ENCODE measurements around the gene MITD1. TPM values are rescaled to one million over a fixed set of nuclear protein-coding genes. Genes with fewer than 3 reads are reported as not detected.

Gene MITD1
- total and polyA plus RNA-seq, 2 of the 13 experiments (the other 11 are each of a cell fraction or from before 2014, with no cell fraction given), result 17.8 to 43.7 TPM

DNA sequence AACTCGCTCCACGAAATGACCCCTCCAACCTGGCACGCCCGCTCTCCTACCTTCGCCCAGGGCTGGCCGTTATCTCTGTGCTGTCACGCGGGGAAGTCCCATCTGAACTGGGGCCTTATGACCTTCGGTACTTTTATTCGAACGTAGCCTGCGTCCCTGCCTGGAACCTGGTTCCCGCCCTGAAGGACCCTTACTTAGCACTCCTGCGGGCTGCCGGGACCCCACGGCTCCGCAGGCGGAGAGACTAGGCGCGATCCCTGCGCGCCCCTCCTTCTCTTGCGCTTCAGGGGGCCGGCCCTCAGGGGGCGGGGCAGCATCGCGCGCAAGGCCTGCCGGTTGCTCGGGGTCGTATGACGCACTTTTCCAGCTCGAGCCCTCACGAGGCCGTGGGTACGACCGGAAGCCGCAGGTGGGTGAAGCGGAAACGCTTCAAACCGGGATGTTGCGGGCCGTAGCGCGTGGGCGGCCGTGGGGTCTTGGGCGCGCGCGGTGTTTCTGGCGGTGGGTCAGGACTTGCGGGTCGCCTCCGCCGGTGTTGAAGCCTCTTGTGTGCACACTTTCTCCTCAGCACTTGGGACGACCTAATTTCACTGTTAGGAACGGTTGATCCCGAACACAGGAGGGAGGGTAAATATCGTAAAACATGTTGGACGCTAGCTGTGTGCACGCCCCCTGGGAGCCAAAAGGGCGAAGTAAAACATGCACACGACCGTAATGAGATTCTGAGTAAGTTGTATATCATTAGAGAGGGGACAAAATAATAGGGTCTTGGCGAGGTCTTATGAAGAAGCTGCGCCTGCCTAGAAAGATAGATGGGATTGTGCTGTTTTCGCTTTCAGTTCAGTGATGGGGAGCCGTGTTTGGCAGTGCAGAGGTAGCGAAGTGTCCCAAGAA is 26.0 kb downstream of the MITD1 start, which contains the start of the genes LIPT1 and TSGA10 (continued):
- TF ChIP-seq ZBTB33 (CRISPR knock-in tag; IDR thresholded peaks at IDR 0.05), result peak; percentile 43; the same call in 1 of the 2 replicates
- peak; percentile 100 for TF ChIP-seq ZNF224 (CRISPR knock-in tag; IDR thresholded peaks at IDR 0.05)
- TF ChIP-seq PAWR (CRISPR knock-in tag; IDR thresholded peaks at IDR 0.05; ENCODE audit: borderline replicate concordance), result peak; percentile 67; the same call in 1 of the 2 replicates
- TF ChIP-seq CC2D1A (CRISPR knock-in tag; IDR thresholded peaks at IDR 0.05), result 0 out of 2 replicates have a peak, but pooled peaks have one; percentile 90
- TF ChIP-seq, protein P1, sequence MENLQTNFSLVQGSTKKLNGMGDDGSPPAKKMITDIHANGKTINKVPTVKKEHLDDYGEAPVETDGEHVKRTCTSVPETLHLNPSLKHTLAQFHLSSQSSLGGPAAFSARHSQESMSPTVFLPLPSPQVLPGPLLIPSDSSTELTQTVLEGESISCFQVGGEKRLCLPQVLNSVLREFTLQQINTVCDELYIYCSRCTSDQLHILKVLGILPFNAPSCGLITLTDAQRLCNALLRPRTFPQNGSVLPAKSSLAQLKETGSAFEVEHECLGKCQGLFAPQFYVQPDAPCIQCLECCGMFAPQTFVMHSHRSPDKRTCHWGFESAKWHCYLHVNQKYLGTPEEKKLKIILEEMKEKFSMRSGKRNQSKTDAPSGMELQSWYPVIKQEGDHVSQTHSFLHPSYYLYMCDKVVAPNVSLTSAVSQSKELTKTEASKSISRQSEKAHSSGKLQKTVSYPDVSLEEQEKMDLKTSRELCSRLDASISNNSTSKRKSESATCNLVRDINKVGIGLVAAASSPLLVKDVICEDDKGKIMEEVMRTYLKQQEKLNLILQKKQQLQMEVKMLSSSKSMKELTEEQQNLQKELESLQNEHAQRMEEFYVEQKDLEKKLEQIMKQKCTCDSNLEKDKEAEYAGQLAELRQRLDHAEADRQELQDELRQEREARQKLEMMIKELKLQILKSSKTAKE (CRISPR knock-in tag; IDR thresholded peaks at IDR 0.05; ENCODE audit: borderline replicate concordance), result no peak
- peak; percentile 99 for TF ChIP-seq ZNF343 (CRISPR knock-in tag; IDR thresholded peaks at IDR 0.05)
- peak; percentile 99 for TF ChIP-seq ZNF605 (CRISPR knock-in tag; IDR thresholded peaks at IDR 0.05)
- TF ChIP-seq THYN1 (CRISPR knock-in tag; IDR thresholded peaks at IDR 0.05; ENCODE audit: borderline replicate concordance, low read depth), result peak; percentile 96; the same call in 1 of the 2 replicates
- peak; percentile 59; the same call in 1 of the 2 replicates for TF ChIP-seq FOXJ3 (CRISPR knock-in tag; IDR thresholded peaks at IDR 0.05; ENCODE audit: borderline replicate concordance)
- peak; percentile 80 for TF ChIP-seq GMEB2 (CRISPR knock-in tag; IDR thresholded peaks at IDR 0.05; ENCODE audit: low read depth)
- TF ChIP-seq PLRG1 (conservative IDR thresholded peaks at IDR 0.05), result no peak
- TF ChIP-seq ZNF749 (CRISPR knock-in tag; IDR thresholded peaks at IDR 0.05; ENCODE audit: borderline replicate concordance), result peak; percentile 96
- TF ChIP-seq SRF (IDR thresholded peaks at IDR 0.05; ENCODE audit: low read depth, low read length), result no peak
- TF ChIP-seq ATAD3A (CRISPR knock-in tag; IDR thresholded peaks at IDR 0.05), result peak; percentile 48; the same call in 1 of the 2 replicates
- TF ChIP-seq ZNF792 (CRISPR knock-in tag; IDR thresholded peaks at IDR 0.05), result peak; percentile 99
- peak; percentile 92; the same call in 1 of the 2 replicates for TF ChIP-seq ZNF225 (CRISPR knock-in tag; IDR thresholded peaks at IDR 0.05)
- peak; percentile 98 for TF ChIP-seq ZNF451 (CRISPR knock-in tag; IDR thresholded peaks at IDR 0.05)
- peak; percentile 26; the same call in 1 of the 2 replicates for TF ChIP-seq GZF1 (CRISPR knock-in tag; IDR thresholded peaks at IDR 0.05)
- no peak for TF ChIP-seq NR2F6 (IDR thresholded peaks at IDR 0.05)
- TF ChIP-seq NR2F6 (CRISPR knock-in tag; IDR thresholded peaks at IDR 0.05), result peak; percentile 86
- peak; percentile 99 for TF ChIP-seq REPIN1 (CRISPR knock-in tag; IDR thresholded peaks at IDR 0.05; ENCODE audit: borderline replicate concordance, low read depth)
- TF ChIP-seq TRIM24 (CRISPR knock-in tag; IDR thresholded peaks at IDR 0.05), result no peak
- TF ChIP-seq, protein P2, sequence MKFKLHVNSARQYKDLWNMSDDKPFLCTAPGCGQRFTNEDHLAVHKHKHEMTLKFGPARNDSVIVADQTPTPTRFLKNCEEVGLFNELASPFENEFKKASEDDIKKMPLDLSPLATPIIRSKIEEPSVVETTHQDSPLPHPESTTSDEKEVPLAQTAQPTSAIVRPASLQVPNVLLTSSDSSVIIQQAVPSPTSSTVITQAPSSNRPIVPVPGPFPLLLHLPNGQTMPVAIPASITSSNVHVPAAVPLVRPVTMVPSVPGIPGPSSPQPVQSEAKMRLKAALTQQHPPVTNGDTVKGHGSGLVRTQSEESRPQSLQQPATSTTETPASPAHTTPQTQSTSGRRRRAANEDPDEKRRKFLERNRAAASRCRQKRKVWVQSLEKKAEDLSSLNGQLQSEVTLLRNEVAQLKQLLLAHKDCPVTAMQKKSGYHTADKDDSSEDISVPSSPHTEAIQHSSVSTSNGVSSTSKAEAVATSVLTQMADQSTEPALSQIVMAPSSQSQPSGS (CRISPR knock-in tag; IDR thresholded peaks at IDR 0.05), result peak; percentile 97
- peak; percentile 58; the same call in 1 of the 2 replicates for TF ChIP-seq ZNF446 (CRISPR knock-in tag; IDR thresholded peaks at IDR 0.05)

All from HepG2 (cell line).